Trophoblast cell (in vitro differentiated cells and primary cell): ENCODE measurements around the gene SELE.

Experiments
- DNase-seq, 2 donors: peaks; one replicate each; pipeline ENCODE4 v3.0.0-alpha.2; 2016
- H2AFZ ChIP-seq: 2 replicates; pipeline ENCODE4 v1.6.1; 2013; ENCODE audit warnings: low read length, moderate library complexity, mild to moderate bottlenecking; ENCODE audit not compliant: insufficient read depth, poor library complexity
- H2AK5ac ChIP-seq: 2 replicates; pipeline ENCODE4 v1.6.1; 2013; ENCODE audit warnings: mild to moderate bottlenecking, low read length
- H2BK120ac ChIP-seq: 2 replicates; pipeline ENCODE4 v1.6.1; 2013; ENCODE audit warnings: low read length, mild to moderate bottlenecking, moderate library complexity; ENCODE audit not compliant: insufficient read depth, poor library complexity
- H2BK12ac ChIP-seq: 2 replicates; pipeline ENCODE4 v1.6.1; 2013; ENCODE audit warnings: mild to moderate bottlenecking, low read length, moderate library complexity
- H2BK5ac ChIP-seq: 2 replicates; pipeline ENCODE4 v1.6.1; 2013; ENCODE audit warnings: low read length, low read depth, moderate library complexity, mild to moderate bottlenecking; ENCODE audit not compliant: poor library complexity
- H3K14ac ChIP-seq: 2 replicates; pipeline ENCODE4 v1.6.1; 2013; ENCODE audit warnings: mild to moderate bottlenecking, low read length
- H3K18ac ChIP-seq: 2 replicates; pipeline ENCODE4 v1.6.1; 2013; ENCODE audit warnings: mild to moderate bottlenecking, low read length
- H3K23ac ChIP-seq: 2 replicates; pipeline ENCODE4 v1.6.1; 2013; ENCODE audit warnings: low read length
- H3K27ac ChIP-seq: 2 replicates; pipeline ENCODE4 v1.5.1; 2013; ENCODE audit warnings: low read depth, mild to moderate bottlenecking, inconsistent platforms, low read length, moderate library complexity
- H3K27me3 ChIP-seq: 2 replicates; pipeline ENCODE4 v1.6.1; 2013; ENCODE audit warnings: inconsistent platforms, mild to moderate bottlenecking, low read length, moderate library complexity; ENCODE audit not compliant: insufficient read depth
- H3K36me3 ChIP-seq, 2 experiments: 1 replicate in 1 of 2; 2 replicates in 1 of 2; pipeline ENCODE4 v1.6.1; 2013; ENCODE audit warnings: low read length in 2 of 2, mild to moderate bottlenecking in 2 of 2, moderate library complexity in 1 of 2; ENCODE audit not compliant: insufficient read depth in 2 of 2, control insufficient read depth in 1 of 2
- H3K4ac ChIP-seq: 2 replicates; pipeline ENCODE4 v1.6.1; 2013; ENCODE audit warnings: low read depth, mild to moderate bottlenecking, low read length, moderate library complexity
- H3K4me1 ChIP-seq, 2 experiments: 1 replicate in 1 of 2; 2 replicates in 1 of 2; pipeline ENCODE4 v1.6.1; 2013; ENCODE audit warnings: low read length in 2 of 2, mild to moderate bottlenecking in 2 of 2, moderate library complexity in 1 of 2; ENCODE audit not compliant: insufficient read depth in 2 of 2, control insufficient read depth in 1 of 2
- H3K4me2 ChIP-seq: 2 replicates; pipeline ENCODE4 v1.6.1; 2013; ENCODE audit warnings: inconsistent platforms, mild to moderate bottlenecking, low read length, moderate library complexity
- H3K4me3 ChIP-seq: 2 replicates; pipeline ENCODE4 v1.5.1; 2013; ENCODE audit warnings: mild to moderate bottlenecking, low read depth, low read length, inconsistent platforms
- H3K79me1 ChIP-seq: one replicate; pipeline ENCODE4 v1.6.1; 2013; ENCODE audit warnings: low read length
- H3K79me2 ChIP-seq: 2 replicates; pipeline ENCODE4 v1.6.1; 2013; ENCODE audit warnings: low read length, mild to moderate bottlenecking; ENCODE audit not compliant: control insufficient read depth, insufficient read depth, poor library complexity
- H3K9ac ChIP-seq: 2 replicates; pipeline ENCODE4 v1.6.1; 2013; ENCODE audit warnings: mild to moderate bottlenecking, low read length
- H3K9me3 ChIP-seq: 2 replicates; pipeline ENCODE4 v1.6.1; 2013; ENCODE audit warnings: low read depth, mild to moderate bottlenecking, control low read depth, inconsistent platforms, low read length; ENCODE audit not compliant: insufficient read depth
- H4K12ac ChIP-seq: 2 replicates; pipeline ENCODE4 v1.6.1; 2013; ENCODE audit warnings: low read depth, mild to moderate bottlenecking, low read length, moderate library complexity
- H4K8ac ChIP-seq: 2 replicates; pipeline ENCODE4 v1.6.1; 2013; ENCODE audit warnings: low read depth, mild to moderate bottlenecking, low read length, moderate library complexity
- H4K91ac ChIP-seq: one replicate; pipeline ENCODE4 v1.6.1; 2013; ENCODE audit warnings: low read depth, mild to moderate bottlenecking, low read length, moderate library complexity
- whole genome bisulfite sequencing: extraction: QIAGEN DNeasy Blood & Tissue Kit; methylation state at CpG from one replicate; pipeline ENCODE4 v1.1.7; 2013; ENCODE audit warnings: missing lambda C conversion rate; ENCODE audit not compliant: insufficient read length, insufficient coverage; ENCODE audit errors: extremely low coverage; 5-methylcytosine and 5-hydroxymethylcytosine counted together

The SELE gene

GRCh38 chr1:169681140-169681539 lies 52.7 kb downstream of the SELE start:
- peaks cover 0 to 2% of the 10 kb centered on the region in 2 experiments for H3K4me1 ChIP-seq
- H2BK12ac ChIP-seq, result no peak overlapping the region
- no CpG with 5 or more reads among the region's 2 CpGs for WGBS

DNA sequence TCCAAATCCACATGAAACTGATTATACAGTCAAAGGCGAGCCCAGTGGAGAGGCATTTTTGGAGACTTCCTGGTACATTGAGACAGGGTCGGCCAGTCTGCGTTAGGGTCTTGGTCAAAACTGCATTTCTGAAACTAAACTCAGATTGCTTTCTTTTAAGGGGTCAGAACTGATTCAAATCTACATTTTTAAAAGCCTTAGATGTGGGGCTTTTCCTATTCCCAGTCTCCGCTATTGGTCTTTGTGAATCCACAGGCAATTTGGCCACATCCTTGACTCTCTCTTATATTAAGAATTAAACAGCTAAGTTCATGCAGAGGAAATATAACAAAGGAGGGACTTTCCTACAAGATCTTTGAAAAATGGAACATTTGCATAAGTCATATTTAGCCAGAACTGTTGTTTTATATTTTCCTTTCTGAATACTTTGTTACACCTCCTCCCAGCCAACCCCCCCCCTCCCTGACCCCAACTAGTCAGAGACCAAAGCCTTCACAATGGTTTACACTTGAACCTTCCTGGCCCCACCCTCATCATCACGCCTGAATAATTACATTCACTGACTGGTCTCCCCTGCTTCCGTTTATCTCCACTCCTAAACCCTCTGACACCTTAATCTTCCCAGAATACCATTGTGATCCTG lies 53.4 kb downstream of the SELE start:
- H3K27ac ChIP-seq, result no peak overlapping the region
- no CpG with 5 or more reads among the region's 6 CpGs for WGBS
- no peaks in the 10 kb centered on the region for H3K9me3 ChIP-seq
- H3K27me3 ChIP-seq, result no peaks in the 10 kb centered on the region
- H3K79me1 ChIP-seq, result no peaks in the 10 kb centered on the region
- no peak overlapping the region for H4K8ac ChIP-seq
- H3K9ac ChIP-seq, result no peak overlapping the region
- no peak overlapping the region for H2BK120ac ChIP-seq
- no peak overlapping the region for H2BK5ac ChIP-seq
- no peak overlapping the region for H4K12ac ChIP-seq
- no peak overlapping the region for H4K91ac ChIP-seq
- H2AK5ac ChIP-seq, result no peak overlapping the region
- H3K23ac ChIP-seq, result no peak overlapping the region
- H3K4ac ChIP-seq, result no peak overlapping the region
- H3K4me3 ChIP-seq, result no peak overlapping the region
- H2BK12ac ChIP-seq, result no peak overlapping the region
- no peak overlapping the region for H3K14ac ChIP-seq
- H3K4me2 ChIP-seq, result no peak overlapping the region
- no peaks in the 10 kb centered on the region for H3K79me2 ChIP-seq
- H2AFZ ChIP-seq, result no peak overlapping the region
- H3K18ac ChIP-seq, result no peak overlapping the region
- DNase-seq, result no peak
- peaks cover 0 to 2% of the 10 kb centered on the region in 2 experiments for H3K4me1 ChIP-seq
- no peaks in the 10 kb centered on the region for H3K36me3 ChIP-seq

More at GRCh38 chr1:169681140-169681539, 52.7 kb downstream of the SELE start:
- H4K8ac ChIP-seq, result no peak overlapping the region
- H3K4ac ChIP-seq, result no peak overlapping the region
- H3K4me2 ChIP-seq, result no peak overlapping the region
- H3K79me1 ChIP-seq, result no peaks in the 10 kb centered on the region
- no peak overlapping the region for H3K23ac ChIP-seq
- H2AK5ac ChIP-seq, result no peak overlapping the region
- no peak overlapping the region for H3K14ac ChIP-seq
- no peak overlapping the region for H2AFZ ChIP-seq
- H3K4me3 ChIP-seq, result no peak overlapping the region
- H3K36me3 ChIP-seq, result no peaks in the 10 kb centered on the region
- no peak overlapping the region for H2BK5ac ChIP-seq
- no peak overlapping the region for H3K9ac ChIP-seq
- peak in 1 of 2 donors; percentile 25 for DNase-seq
- no peak overlapping the region for H3K18ac ChIP-seq
- no peak overlapping the region for H4K12ac ChIP-seq
- H3K27me3 ChIP-seq, result no peaks in the 10 kb centered on the region
- no peaks in the 10 kb centered on the region for H3K79me2 ChIP-seq
- no peak overlapping the region for H4K91ac ChIP-seq
- H3K9me3 ChIP-seq, result no peaks in the 10 kb centered on the region
- H3K27ac ChIP-seq, result no peak overlapping the region
- no peak overlapping the region for H2BK120ac ChIP-seq

DNA sequence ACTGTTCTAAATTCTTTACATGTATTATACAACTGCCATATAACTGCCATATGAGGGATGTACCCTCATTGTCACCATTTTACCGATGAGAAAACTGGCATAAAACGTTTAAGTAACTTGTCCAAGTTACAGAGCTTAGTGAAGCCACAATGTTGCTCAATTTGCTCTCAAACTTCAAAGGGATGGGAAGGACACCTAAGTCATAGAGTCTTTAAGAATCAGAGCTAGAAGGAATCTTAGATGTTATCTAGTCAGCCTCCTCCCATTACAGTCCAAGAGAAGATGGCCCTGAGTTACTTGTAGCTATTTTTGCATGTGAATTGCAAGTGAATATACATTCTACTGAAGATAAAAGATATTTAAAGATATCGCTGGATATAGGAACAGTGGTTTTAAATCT lies 54.2 kb downstream of the SELE start:
- H2BK5ac ChIP-seq, result no peak overlapping the region
- WGBS, result no CpG with 5 or more reads among the region's 3 CpGs
- H3K18ac ChIP-seq, result no peak overlapping the region
- no peak overlapping the region for H4K8ac ChIP-seq
- H2BK12ac ChIP-seq, result no peak overlapping the region
- peak; percentile 30 to 73 for DNase-seq
- H3K79me1 ChIP-seq, result no peaks in the 10 kb centered on the region
- H3K23ac ChIP-seq, result no peak overlapping the region
- no peaks in the 10 kb centered on the region for H3K9me3 ChIP-seq
- H3K4me1 ChIP-seq, result peaks cover 0 to 2% of the 10 kb centered on the region in 2 experiments
- no peaks in the 10 kb centered on the region for H3K79me2 ChIP-seq
- H3K27ac ChIP-seq, result no peak overlapping the region
- no peak overlapping the region for H4K12ac ChIP-seq
- H4K91ac ChIP-seq, result no peak overlapping the region
- H3K9ac ChIP-seq, result no peak overlapping the region
- no peak overlapping the region for H3K4me2 ChIP-seq
- no peak overlapping the region for H3K14ac ChIP-seq
- H3K27me3 ChIP-seq, result no peaks in the 10 kb centered on the region
- no peak overlapping the region for H2AK5ac ChIP-seq
- no peak overlapping the region for H3K4me3 ChIP-seq
- H3K36me3 ChIP-seq, result no peaks in the 10 kb centered on the region
- no peak overlapping the region for H2AFZ ChIP-seq
- H2BK120ac ChIP-seq, result no peak overlapping the region
- H3K4ac ChIP-seq, result no peak overlapping the region

DNA sequence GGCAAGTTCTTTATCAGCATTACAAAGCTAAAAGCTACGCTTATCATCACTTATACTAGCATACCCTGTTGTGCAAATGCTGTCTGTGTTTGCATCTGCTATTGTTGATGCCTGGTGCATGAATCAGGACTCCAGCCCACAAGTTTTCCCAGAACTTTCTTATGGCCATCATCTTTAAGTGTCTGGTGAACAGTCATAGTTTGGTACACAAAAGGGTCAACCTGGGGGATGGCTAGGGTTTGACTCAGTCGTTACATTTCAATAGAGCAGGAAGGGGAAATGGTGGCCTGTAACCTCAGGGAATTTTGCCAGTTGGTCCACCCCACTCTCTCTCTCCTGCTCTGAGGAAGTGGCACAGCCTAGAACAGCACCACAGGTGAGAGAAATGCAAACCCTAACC lies 57.9 kb downstream of the SELE start:
- H3K23ac ChIP-seq, result no peak overlapping the region
- WGBS, result no CpG with 5 or more reads among the region's 2 CpGs

More for the DNA sequence above, 57.9 kb downstream of the SELE start:
- no peak overlapping the region for H2BK12ac ChIP-seq
- no peak overlapping the region for H3K4me2 ChIP-seq
- H3K36me3 ChIP-seq, result no peaks in the 10 kb centered on the region
- H2AK5ac ChIP-seq, result no peak overlapping the region
- no peak overlapping the region for H2AFZ ChIP-seq
- H3K4me3 ChIP-seq, result no peak overlapping the region
- no peaks in the 10 kb centered on the region for H3K79me1 ChIP-seq
- H4K8ac ChIP-seq, result no peak overlapping the region
- no peak overlapping the region for H3K14ac ChIP-seq
- peak; percentile 54 to 63 for DNase-seq
- H3K4ac ChIP-seq, result no peak overlapping the region
- H3K27me3 ChIP-seq, result no peaks in the 10 kb centered on the region
- H3K18ac ChIP-seq, result no peak overlapping the region
- no peak overlapping the region for H4K91ac ChIP-seq
- H3K9ac ChIP-seq, result no peak overlapping the region
- H3K4me1 ChIP-seq, result no peaks in the 10 kb centered on the region
- H3K27ac ChIP-seq, result no peak overlapping the region
- H3K9me3 ChIP-seq, result no peaks in the 10 kb centered on the region
- H3K79me2 ChIP-seq, result no peaks in the 10 kb centered on the region
- no peak overlapping the region for H2BK5ac ChIP-seq
- H4K12ac ChIP-seq, result no peak overlapping the region
- H2BK120ac ChIP-seq, result no peak overlapping the region
